A549 treated with DMSO at 1 μM for 4 hours (cell line): Measurements from ENCODE around the gene SCGN. TPM values are rescaled to one million over a fixed set of nuclear protein-coding genes. Genes with fewer than 3 reads are reported as not detected.

Experiments used
- total RNA-seq: library from RNA; stranded (reverse); fragments of 200-300 nt; extraction: Qiagen RNA extraction; gene quantifications from 5 replicates; pipeline ENCODE4 v1.2.3, GENCODE V29; 2022; ENCODE audit warnings: low read depth

The SCGN gene, protein sequence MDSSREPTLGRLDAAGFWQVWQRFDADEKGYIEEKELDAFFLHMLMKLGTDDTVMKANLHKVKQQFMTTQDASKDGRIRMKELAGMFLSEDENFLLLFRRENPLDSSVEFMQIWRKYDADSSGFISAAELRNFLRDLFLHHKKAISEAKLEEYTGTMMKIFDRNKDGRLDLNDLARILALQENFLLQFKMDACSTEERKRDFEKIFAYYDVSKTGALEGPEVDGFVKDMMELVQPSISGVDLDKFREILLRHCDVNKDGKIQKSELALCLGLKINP
- total RNA-seq = 0.06 to 0.23 TPM (median 0.16 TPM) in 3 of 5 replicates, not detected in the others

GRCh38 chr6:25652007-25652515 is at the start of gene SCGN:
SCGN (plus strand) TSS chr6:25652215; CDS start chr6:25652404, 189 bp downstream.

Other genes with a start within 250 kb of the SCGN start
- gene SLC17A4, start 102.5 kb downstream of the SCGN start, total RNA-seq = not detected in 5 replicates
- gene SLC17A1, start 179.8 kb downstream of the SCGN start, total RNA-seq = 0.06 TPM in 2 of 5 replicates, not detected in the others
- 0.80 to 1.4 TPM (median 0.93 TPM) in 5 replicates for gene SLC17A3, start 222.0 kb downstream of the SCGN start, total RNA-seq